OCI-LY3 (cell line): Measurements from ENCODE around the gene RPS25.
"Not testable (repeated sequence)": the region's sequence is repeated elsewhere in the genome, so short reads cannot be mapped to it uniquely, and the experiment has no call there.

Experiments used
- H2AFZ ChIP-seq: fragments of 200-600, 300-600 bp; shearing (Covaris generic); 2 replicates; pipeline ENCODE4 v1.6.0; 2014; ENCODE audit warnings: antibody characterized with exemption, low read depth, low read length
- H3K27ac ChIP-seq: fragments of 200-600, 300-600 bp; sonication (generic); 2 replicates; pipeline ENCODE4 v1.5.1; 2014; ENCODE audit warnings: mild to moderate bottlenecking, low read length, moderate library complexity, mixed read lengths
- H3K27me3 ChIP-seq: fragments of 200-600, 300-600 bp; sonication (generic); 2 replicates; pipeline ENCODE4 v1.6.1; 2014; ENCODE audit warnings: low read depth, low read length, mixed read lengths
- H3K36me3 ChIP-seq: fragments of 200-600, 300-600 bp; sonication (generic); replicated peaks from 2 replicates; pipeline ENCODE3; 2014; ENCODE audit warnings: low read depth, low read length, mixed read lengths
- H3K4me1 ChIP-seq: fragments of 300-600, 200-600 bp; sonication (generic); 2 replicates; pipeline ENCODE4 v1.6.1; 2014; ENCODE audit warnings: low read length, mixed read lengths
- H3K4me2 ChIP-seq: fragments of 200-600, 300-600 bp; sonication (generic); 2 replicates; pipeline ENCODE4 v1.6.1; 2014; ENCODE audit warnings: low read length, mixed read lengths
- H3K4me3 ChIP-seq: fragments of 300-600, 200-600 bp; sonication (generic); 2 replicates; pipeline ENCODE4 v1.5.1; 2014; ENCODE audit warnings: antibody characterized with exemption, mild to moderate bottlenecking, low read length, moderate library complexity
- H3K79me2 ChIP-seq: fragments of 300-600, 200-600 bp; shearing (Covaris generic); 2 replicates; pipeline ENCODE4 v1.6.1; 2014; ENCODE audit warnings: mild to moderate bottlenecking, low read length, mixed read lengths
- H3K9ac ChIP-seq: fragments of 300-600, 200-600 bp; shearing (Covaris generic); 2 replicates; pipeline ENCODE4 v1.6.0; 2014; ENCODE audit warnings: mild to moderate bottlenecking, low read length, moderate library complexity
- H3K9me3 ChIP-seq: fragments of 200-600, 300-600 bp; shearing (Covaris generic); 2 replicates; pipeline ENCODE4 v1.6.1; 2014; ENCODE audit warnings: low read length, mixed read lengths; ENCODE audit not compliant: insufficient read depth
- H4K20me1 ChIP-seq: fragments of 200-600, 300-600 bp; sonication (generic); 2 replicates; pipeline ENCODE4 v1.6.1; 2016; ENCODE audit warnings: low read length, mixed read lengths; ENCODE audit not compliant: insufficient read depth
- CTCF ChIP-seq: fragments of 200-600, 300-600 bp; sonication (generic); IDR thresholded peaks from 2 replicates; pipeline ENCODE4 v1.5.1; 2014; ENCODE audit warnings: antibody characterized with exemption, low read length, low read depth
- EZH2phosphoT487 ChIP-seq: fragments of 200-600 bp; shearing (Covaris generic); IDR thresholded peaks from 2 replicates; pipeline ENCODE4 v1.6.1; 2018; ENCODE audit warnings: antibody characterized with exemption, mixed run types, low read depth

Gene RPS25

DNA sequence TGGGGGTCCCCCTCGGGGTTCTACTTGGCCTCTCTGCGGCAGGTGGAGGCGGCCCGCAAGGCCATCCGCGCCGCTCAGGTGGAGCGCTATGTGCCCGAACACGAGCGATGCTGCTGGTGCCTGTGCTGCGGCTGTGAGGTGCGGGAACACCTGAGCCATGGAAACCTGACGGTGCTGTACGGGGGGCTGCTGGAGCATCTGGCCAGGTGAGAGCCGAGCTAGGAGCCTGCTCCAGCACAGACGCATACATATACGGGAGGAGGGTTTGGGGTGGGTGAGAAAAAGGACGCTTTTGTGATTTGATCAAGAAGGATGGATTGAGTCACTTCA lies 19.8 kb downstream of the RPS25 start:
- peak overlapping the region; percentile 81 for H3K4me2 ChIP-seq
- H2AFZ ChIP-seq, result peak overlapping the region; percentile 62
- H3K36me3 ChIP-seq, result peaks cover 12% of the 10 kb centered on the region
- no peaks in the 10 kb centered on the region for H3K27me3 ChIP-seq
- peaks cover 12% of the 10 kb centered on the region for H3K4me1 ChIP-seq
- H3K9ac ChIP-seq, result peak overlapping the region; percentile 79
- 0 out of 2 replicates have a peak overlapping the region, but pooled peaks have one; percentile 21 for H3K27ac ChIP-seq
- H3K9me3 ChIP-seq, result no peaks in the 10 kb centered on the region
- TF ChIP-seq EZH2phosphoT487 (no peak), CTCF (no peak)
- H4K20me1 ChIP-seq, result no peaks in the 10 kb centered on the region
- H3K4me3 ChIP-seq, result peak overlapping the region; percentile 93
- H3K79me2 ChIP-seq, result peaks cover 34% of the 10 kb centered on the region

GRCh38 chr11:118997627-118998387 lies 20.3 kb downstream of the RPS25 start, which contains the start of gene CENATAC:
TSS of gene CENATAC (plus strand) at chr11:118998138. CDS start at chr11:118998198, 60 bp downstream.
- peaks cover 12% of the 10 kb centered on the region for H3K4me1 ChIP-seq
- TF ChIP-seq CTCF, result no peak
- no peak for TF ChIP-seq EZH2phosphoT487
- H3K27ac ChIP-seq, result peak within 1 kb of the TSS; percentile 22; the same call in 1 of the 2 replicates
- peak within 1 kb of the TSS; percentile 79 for H3K9ac ChIP-seq
- H3K9me3 ChIP-seq, result no peaks in the 10 kb centered on the region
- H3K36me3 ChIP-seq, result peaks cover 12% of the 10 kb centered on the region
- H4K20me1 ChIP-seq, result no peaks in the 10 kb centered on the region
- H3K79me2 ChIP-seq, result peaks cover 34% of the 10 kb centered on the region
- H3K27me3 ChIP-seq, result no peaks in the 10 kb centered on the region
- peak within 1 kb of the TSS; percentile 93 for H3K4me3 ChIP-seq
- H3K4me2 ChIP-seq, result peak within 1 kb of the TSS; percentile 81
- peak within 1 kb of the TSS; percentile 87 for H2AFZ ChIP-seq

DNA sequence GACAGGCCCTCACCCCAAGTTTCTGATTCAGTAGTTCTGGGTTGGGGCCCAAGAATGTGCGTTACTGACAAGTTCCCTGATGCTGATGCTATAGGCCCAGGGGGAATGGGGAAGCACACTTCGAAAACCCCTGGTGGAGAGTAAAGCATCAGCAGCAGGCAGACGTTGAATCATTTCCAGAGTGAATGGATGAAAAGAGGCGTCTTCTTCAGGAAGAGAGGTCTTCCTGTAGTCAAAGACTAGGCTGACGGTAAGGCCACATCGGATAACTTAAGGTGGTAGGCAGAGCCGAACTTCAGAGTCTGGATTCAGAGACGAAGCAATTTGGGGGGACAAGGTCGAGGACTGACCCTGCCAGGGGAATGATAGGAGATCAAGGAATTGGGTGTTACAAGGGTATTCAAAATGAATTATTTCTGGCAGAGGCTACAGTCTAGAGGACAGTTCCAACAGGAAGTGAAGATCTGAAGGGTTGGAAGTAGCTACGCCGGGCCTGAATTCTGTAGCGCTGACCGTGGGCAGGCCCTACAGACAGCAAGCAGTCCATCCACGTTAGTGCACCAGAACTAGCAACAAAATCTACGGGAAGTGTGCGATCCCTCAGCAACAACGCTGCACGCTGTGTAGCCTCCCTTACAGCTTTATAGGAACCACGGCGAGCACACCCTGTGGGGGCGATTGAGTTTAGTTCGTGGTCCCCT lies 21.1 kb downstream of the RPS25 start:
- H3K4me2 ChIP-seq, result peak overlapping the region; percentile 81
- peak overlapping the region; percentile 93 for H3K4me3 ChIP-seq
- TF ChIP-seq CTCF (0 out of 2 replicates have a peak, but pooled peaks have one; percentile 5), EZH2phosphoT487 (no peak)
- peak overlapping the region; percentile 79 for H3K9ac ChIP-seq
- no peaks in the 10 kb centered on the region for H3K27me3 ChIP-seq
- peak overlapping the region; percentile 87 for H2AFZ ChIP-seq
- H3K79me2 ChIP-seq, result peaks cover 34% of the 10 kb centered on the region
- no peaks in the 10 kb centered on the region for H3K9me3 ChIP-seq
- H3K27ac ChIP-seq, result peak overlapping the region; percentile 22; the same call in 1 of the 2 replicates
- H3K4me1 ChIP-seq, result peaks cover 12% of the 10 kb centered on the region
- H4K20me1 ChIP-seq, result no peaks in the 10 kb centered on the region
- H3K36me3 ChIP-seq, result peaks cover 12% of the 10 kb centered on the region

DNA sequence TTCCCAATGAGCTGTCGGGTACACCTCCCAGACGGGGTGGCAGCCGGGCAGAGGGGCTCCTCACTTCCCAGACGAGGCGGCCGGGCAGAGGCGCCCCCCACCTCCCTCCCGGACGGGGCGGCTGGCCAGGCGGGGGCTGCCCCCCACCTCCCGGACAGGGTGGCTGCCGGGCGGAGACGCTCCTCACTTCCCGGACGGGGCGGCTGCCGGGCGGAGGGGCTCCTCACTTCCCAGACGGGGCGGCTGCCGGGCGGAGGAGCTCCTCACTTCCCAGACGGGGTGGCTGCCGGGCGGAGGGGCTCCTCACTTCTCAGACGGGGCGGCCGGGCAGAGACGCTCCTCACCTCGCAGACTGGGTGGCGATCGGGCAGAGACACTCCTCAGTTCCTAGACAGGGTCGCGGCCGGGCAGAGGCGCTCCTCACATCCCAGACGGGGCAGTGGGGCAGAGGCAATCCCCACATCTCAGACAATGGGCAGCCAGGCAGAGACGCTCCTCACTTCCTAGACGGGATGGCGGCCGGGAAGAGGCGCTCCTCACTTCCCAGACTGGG lies 26.6 kb downstream of the RPS25 start:
- not testable (repeated sequence) for H3K4me1 ChIP-seq, H3K9me3 ChIP-seq, H2AFZ ChIP-seq, H3K79me2 ChIP-seq, H3K4me2 ChIP-seq, H3K9ac ChIP-seq, H3K36me3 ChIP-seq, H3K27me3 ChIP-seq, H3K4me3 ChIP-seq, H3K27ac ChIP-seq, H4K20me1 ChIP-seq
